Astrocyte (in vitro differentiated cells and primary cell): ENCODE data around the gene TMEM63C.

Experiments used
- CTCF ChIP-seq: IDR thresholded peaks from 2 replicates; pipeline ENCODE4 v1.5.1; 2011; ENCODE audit warnings: low read depth, mild to moderate bottlenecking, inconsistent platforms, low read length, moderate library complexity; ENCODE audit not compliant: insufficient read depth
- EZH2 ChIP-seq: IDR thresholded peaks from 2 replicates; pipeline ENCODE4 v1.6.1; 2012; ENCODE audit warnings: mild to moderate bottlenecking, low read length, inconsistent platforms; ENCODE audit not compliant: insufficient read depth

- no peak for TF ChIP-seq CTCF
- no peak for TF ChIP-seq EZH2
Observed at GRCh38 chr14:77189479-77189878, 7.9 kb downstream of the TMEM63C start.
